Myocyte (in vitro differentiated cells): ENCODE results near the gene NANP. TPM values are rescaled to one million over a fixed set of nuclear protein-coding genes. Genes with fewer than 3 reads are reported as not detected.
"Not testable (repeated sequence)": the region's sequence is repeated elsewhere in the genome, so short reads cannot be mapped to it uniquely, and the experiment has no call there.

Source experiments
- DNase-seq: peaks from one replicate; pipeline ENCODE4 v3.0.0-alpha.2; 2012; ENCODE audit warnings: low read depth
- polyA plus RNA-seq: library from polyadenylated mRNA; unstranded; fragments of >200 nt; gene quantifications from one replicate; pipeline ENCODE4 v1.2.1, GENCODE V29; 2012; ENCODE audit warnings: missing spikeins
- total RNA-seq: library from RNA; depleted of rRNA; stranded (reverse); fragments of >200 nt; gene quantifications from 2 replicates; pipeline ENCODE4 v1.2.3, GENCODE V29; 2014

The NANP gene, protein sequence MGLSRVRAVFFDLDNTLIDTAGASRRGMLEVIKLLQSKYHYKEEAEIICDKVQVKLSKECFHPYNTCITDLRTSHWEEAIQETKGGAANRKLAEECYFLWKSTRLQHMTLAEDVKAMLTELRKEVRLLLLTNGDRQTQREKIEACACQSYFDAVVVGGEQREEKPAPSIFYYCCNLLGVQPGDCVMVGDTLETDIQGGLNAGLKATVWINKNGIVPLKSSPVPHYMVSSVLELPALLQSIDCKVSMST
- total RNA-seq: 7.0 and 9.9 TPM in 2 replicates
- polyA plus RNA-seq: 3.7 TPM

- peak; percentile 99 for DNase-seq
Measured at GRCh38 chr20:25623736-25624499, at the start of gene NANP. TSS of gene NANP (minus strand) at chr20:25624014. CDS start at chr20:25623948, 66 bp downstream.

- DNase-seq: no peak
Measured at GRCh38 chr20:25672659-25673235, 48.9 kb upstream of the NANP start.

GRCh38 chr20:25669826-25670422 lies 46.1 kb upstream of the NANP start:
- DNase-seq: peak; percentile 77

- DNase-seq: peak; percentile 12
Measured at GRCh38 chr20:25668446-25668845, 44.6 kb upstream of the NANP start.

DNA sequence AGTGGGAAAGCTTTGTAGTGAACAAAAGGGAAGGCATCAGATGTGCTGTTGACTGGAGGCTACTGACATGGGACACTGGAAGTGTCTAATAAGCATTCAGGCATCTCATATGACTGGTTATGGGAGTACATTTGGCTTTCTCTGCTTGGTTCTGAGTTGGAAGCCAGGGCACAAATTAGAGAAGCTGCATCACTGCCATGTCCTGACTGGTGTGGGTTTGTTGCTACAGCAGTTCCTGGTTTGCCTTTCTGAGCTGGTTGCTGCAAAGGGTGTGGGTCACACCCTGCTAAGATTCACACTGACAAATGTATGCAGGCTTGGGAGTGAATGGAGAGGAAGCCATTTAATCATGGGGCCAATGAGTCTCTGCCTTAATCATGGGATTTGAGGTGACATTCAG lies 36.2 kb upstream of the NANP start:
- no peak for DNase-seq

DNA sequence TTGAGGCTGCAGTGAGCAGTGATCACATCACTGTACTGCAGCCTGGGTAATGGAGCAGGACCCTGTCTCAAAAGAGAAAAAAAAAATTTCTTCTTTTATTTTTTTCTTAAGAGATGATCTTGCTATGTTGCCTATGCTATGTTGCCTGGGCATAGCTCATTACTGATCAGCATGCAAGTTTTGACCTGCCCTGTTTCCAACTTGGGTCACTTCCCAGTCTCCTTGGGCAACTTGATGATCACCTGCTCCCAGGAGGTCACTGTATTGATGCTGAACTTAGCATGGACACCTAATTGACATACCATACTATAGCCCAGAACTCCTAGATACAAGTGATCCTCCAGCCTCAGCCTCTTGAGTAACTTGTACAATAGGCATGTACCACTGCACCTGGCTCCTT lies 30.7 kb upstream of the NANP start:
- no peak for DNase-seq

DNA sequence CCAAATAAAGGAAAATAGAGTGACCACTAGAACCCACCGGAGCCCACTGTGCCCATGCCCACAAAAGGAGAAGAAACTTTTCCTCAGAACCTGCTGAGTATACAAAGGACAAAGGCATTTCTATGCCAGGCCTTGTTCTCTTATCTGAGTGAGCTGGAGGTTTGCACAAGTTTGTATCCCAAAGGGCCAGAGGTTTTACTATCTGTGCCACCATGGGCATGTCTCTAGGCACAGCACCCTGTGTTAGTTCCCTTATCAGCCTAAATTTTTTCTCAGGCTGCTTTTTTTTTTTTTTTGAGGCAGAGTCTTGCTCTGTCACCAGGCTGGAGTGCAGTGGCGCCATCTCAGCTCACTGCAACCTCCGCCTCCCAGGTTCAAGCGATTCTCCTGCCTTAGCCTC lies 29.1 kb upstream of the NANP start:
- DNase-seq: not testable (repeated sequence)

GRCh38 chr20:25644814-25645213 lies 21.0 kb upstream of the NANP start:
- DNase-seq: no peak

DNA sequence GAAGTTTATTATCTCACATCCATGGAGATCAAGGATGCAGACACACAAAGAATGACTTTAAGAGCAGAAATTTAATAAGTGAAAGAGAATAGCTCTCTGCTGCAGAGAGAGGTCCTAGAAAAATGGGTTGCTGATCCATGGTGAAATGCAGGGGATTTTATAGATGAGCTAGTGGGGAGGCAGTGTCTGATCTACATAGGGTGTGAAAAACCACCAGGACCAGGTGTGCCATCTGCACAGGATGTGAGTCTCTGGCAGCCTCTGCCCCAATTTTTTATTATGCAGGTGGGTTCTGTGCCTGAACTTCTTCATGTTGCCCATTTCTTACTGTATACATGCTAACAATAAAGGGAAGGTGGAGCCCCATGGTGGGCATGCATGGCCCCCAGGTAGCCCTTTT lies 19.9 kb upstream of the NANP start:
- DNase-seq: no peak

DNA sequence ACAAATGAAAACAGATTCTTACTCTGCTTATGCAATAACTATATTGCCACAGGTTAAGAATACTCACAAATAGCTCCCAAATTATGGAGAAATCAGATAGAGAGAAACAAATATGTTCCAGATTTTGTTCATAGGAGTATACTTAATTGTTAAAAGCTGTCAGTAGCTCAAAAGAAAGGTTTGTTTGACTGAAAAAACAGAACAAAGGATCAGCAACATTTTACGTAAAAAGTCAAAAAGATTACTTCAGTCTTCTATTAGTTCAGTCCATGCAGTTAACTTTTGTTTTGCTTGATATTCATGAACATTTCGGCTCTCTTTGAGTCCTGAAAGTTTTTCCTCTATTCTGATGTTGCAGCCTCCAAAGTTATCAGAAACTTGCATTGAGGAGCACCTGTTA lies 13.4 kb upstream of the NANP start:
- DNase-seq: no peak

DNA sequence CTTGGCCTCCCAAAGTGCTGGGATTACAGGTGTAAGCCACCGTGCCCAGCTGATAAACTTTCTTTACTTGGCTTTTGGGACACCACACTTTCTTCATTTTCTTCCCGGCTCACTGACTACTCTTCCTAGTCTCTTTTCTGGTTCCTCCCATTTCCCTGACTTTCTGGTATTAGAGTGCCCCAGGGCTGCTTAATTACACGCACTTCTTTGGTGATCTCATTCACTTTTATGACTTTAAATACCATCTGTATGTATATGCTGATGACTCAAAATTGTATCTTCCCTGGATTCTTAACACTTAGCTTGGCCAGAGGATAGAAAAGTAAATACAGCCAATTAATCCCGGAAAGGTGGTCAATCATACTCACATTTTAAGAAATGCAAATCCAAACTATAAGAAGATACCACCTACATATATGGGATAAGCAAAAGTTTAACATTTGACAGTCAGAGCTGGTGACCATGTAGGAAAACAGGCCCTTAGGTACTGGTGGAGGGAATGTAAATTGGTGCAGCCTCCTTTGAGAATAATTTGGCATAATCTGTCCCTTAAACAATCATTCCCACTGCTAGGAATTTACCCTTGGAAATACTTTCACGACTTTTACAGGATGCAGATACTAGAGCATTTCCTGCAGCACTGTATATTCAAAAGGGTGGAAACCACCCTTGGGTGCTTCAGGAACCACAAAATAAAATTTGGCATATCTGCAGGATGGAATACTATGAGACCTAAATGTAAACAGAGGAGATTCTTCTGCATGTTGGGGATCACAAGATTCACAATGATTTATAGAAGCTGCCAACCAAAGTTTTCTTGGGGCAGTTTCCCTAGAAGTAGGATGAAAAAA lies 9.4 kb upstream of the NANP start:
- no peak for DNase-seq

DNA sequence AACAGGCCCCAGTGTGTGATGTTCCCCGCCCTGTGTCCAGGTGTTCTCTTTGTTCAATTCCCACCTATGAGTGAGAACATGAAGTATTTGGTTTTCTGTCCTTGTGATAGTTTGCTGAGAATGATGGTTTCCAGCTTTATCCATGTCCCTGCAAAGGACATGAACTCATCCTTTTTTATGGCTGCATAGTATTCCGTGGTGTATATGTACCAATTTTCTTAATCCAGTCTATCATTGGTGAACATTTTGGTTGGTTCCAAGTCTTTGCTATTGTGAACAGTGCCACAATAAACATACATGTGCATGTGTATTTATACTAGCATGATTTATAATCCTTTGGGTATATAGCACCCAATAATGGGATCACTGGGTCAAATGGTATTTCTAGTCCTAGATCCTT lies 6.8 kb upstream of the NANP start:
- DNase-seq: not testable (repeated sequence)

DNA sequence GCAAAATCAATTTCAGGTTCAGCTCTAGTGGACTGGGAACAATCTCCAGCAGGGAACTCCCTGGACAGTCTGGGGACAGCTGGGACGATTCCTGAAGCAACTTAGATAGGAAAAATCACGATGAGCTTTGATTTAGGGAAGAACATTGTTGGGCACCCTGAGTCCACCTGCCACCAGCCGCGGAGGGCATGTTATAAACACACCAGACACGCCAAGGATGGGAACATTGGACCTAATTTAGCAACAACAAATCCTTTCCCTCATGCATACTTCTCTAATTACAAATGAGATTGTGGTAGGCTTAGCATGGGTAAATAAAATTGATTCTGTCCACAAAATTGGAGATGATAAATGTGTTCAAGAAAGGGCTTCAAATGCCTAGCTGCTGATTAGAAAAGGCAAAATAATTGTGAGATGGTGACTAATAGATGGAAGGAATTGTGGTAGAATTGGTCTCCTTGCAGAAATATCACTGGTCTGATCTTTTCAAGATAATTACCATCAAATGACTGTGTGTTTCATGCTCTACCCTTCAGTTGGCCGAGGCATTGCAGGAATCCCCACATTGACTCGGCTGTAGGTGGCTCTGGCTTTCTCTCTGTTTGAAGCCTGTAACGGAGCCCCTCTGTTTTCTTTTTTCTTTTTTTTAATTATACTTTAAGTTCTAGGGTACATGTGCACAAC lies 6.1 kb upstream of the NANP start:
- DNase-seq: peak; percentile 75

DNA sequence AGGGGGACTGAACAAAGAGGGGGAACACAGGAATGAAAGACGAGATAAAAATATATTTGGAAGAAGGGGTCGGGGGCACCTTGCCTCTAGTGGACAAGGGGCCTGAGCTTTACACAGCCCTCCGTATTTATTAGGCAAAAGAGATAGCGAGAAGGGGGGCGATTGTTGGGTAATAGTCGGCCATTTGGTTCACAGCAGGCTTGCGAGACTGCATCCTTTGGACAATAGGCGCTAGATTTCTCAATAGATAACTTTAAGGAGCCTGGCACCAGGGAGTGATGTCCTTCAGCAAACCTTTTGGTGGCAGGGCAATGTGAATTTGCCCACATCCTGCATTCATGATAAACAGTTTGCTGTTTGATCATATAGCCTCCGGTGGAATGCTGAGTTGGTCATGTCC lies 3.0 kb upstream of the NANP start:
- no peak for DNase-seq

- no peak for DNase-seq
Measured at GRCh38 chr20:25624500-25624939, 706 bp upstream of the NANP start.

- peak; percentile 66 for DNase-seq
Measured at GRCh38 chr20:25623225-25623735, 534 bp downstream of the NANP start.

DNA sequence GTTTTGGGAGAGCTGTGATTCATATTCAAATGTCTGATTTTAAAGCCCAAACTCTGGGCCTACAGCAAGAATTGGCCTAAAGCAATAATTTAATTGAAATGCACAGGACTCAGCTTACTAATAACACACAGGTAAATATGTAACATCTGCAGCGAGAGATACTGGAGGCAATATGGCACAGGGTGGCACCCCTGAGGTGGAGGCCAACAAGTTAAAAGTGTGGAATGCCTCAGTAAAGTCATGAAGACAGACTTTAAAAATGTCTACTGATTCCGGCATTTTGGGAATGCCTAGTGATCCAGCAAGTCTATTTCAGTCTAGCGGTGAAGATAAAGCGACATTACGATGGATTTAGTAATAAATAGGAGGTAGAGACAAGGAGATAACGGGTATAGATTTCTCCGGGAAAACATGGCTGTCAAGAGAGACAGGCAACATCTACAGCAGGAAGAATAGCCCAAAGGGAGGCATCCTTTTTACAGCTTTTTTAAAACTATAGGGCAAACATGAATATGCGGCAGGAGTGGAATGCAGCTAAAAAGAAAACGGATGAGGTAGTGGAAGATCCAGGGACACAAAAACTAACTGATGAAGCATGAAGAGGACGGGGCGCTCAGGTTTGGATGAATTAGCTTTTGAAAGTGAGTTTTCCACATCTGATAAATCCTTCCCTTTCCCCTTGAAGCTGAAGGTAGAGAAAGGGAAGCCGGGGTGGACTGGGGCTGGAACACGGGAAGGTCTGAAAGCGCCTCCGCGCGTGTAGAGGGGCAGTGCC lies 1.2 kb downstream of the NANP start:
- no peak for DNase-seq

DNA sequence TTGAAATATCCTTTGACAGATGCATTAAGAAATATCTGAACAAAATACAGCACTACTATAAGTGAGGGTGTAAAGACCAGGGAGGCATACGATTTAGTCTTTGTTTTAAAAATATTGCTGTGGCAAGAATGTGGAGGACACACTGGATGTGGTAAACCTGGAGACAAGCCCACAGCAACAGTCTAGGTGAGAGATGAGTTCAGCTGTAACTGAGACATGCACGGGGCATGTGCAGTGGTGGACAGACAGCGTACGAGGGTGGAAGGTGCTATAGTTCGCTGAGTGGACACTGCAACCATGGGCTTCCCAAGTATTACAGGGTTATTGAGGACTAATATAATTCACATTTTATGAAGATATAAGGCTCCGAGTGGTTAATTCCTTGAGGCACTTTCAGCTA lies 1.8 kb downstream of the NANP start:
- DNase-seq: no peak

DNA sequence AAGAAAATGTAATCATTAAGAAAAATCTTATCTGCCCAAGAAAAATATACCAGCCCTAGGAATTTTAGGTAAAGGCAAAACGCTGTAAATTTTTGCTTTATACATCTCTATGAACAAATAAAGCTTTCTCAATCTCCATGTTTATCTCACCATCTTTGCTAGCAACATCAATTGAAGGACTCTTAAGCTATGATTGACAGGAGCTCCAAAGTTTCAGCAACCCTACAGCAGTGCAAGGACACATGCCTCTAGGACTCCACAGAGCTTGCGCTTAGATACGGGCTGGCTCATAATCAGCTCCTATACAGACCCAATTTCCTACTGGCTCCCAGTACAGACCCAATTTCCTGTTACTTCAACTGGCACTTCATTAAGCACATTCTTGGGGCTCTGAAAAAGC lies 4.3 kb downstream of the NANP start:
- DNase-seq: no peak
